Right cardiac atrium (tissue), 5 donors: ENCODE results near the gene IGF2R. TPM values are rescaled to one million over a fixed set of nuclear protein-coding genes. Genes with fewer than 3 reads are reported as not detected.
"Not testable (repeated sequence)": the region's sequence is repeated elsewhere in the genome, so short reads cannot be mapped to it uniquely, and the experiment has no call there.

ENCODE experiments used
- ATAC-seq, 2 donors: fragments of 200-7000 bp; cut with Tn5 transposase; one replicate each; pipeline versions ENCODE4 v1.8.0 to v1.9.1; 2020; ENCODE audit warnings: moderate library complexity in 2 of 2, mild to moderate bottlenecking in 1 of 2
- DNase-seq, 3 donors: peaks; one replicate each; pipeline ENCODE4 v3.0.0-alpha.2; 2020
- H3K27ac ChIP-seq: one replicate; pipeline ENCODE4 v1.5.1; 2013; ENCODE audit warnings: mild to moderate bottlenecking, low read length, control low read depth, moderate library complexity
- H3K27me3 ChIP-seq: one replicate; pipeline ENCODE4 v1.6.1; 2013; ENCODE audit not compliant: control insufficient read depth, insufficient read depth
- H3K4me1 ChIP-seq: one replicate; pipeline ENCODE4 v1.6.1; 2013; ENCODE audit warnings: low read length; ENCODE audit not compliant: control insufficient read depth, insufficient read depth
- H3K4me3 ChIP-seq: one replicate; pipeline ENCODE4 v1.5.1; 2013; ENCODE audit warnings: low read length, control low read depth
- H3K9me3 ChIP-seq: one replicate; pipeline ENCODE4 v1.6.1; 2013; ENCODE audit warnings: low read length; ENCODE audit not compliant: control insufficient read depth
- WGBS: extraction: QIAGEN DNeasy Blood & Tissue Kit; methylation state at CpG from one replicate; pipeline ENCODE4 v1.1.7; 2013; 5-methylcytosine and 5-hydroxymethylcytosine counted together
- intact Hi-C, 4 donors: fragments of 100-400 bp; cut with DNase I; formaldehyde crosslinking; loops; one replicate each; pipeline versions ENCODE4 v1.11.0 to v1.14.0; 2022 to 2023
- polyA plus RNA-seq: library from polyadenylated mRNA; stranded (reverse); fragments of 200-250 nt; gene quantifications from one replicate; pipeline ENCODE4 v1.2.3, GENCODE V29; 2013
- total RNA-seq, 4 donors: library from RNA; stranded (reverse); fragmentation: NEBNext Ultra II Directional; extraction: Animal tissue kit (Norgen Biotek cat#: 25700); gene quantifications; one replicate each; pipeline ENCODE4 v1.2.1, GENCODE V29; 2021
- donor health status: healthy with polysubstance abuse.
- donor health status: DM: no; HTN: yes; CAD: no.
- donor health status: DM: no; HTN: no; CAD: no.
- donor health status: DM: no; HTN: yes; CAD: no; lungs with severe emphysema.
- donor health status: DM: yes; HTN: yes; CAD: no.

IGF2R gene
- total and polyA plus RNA-seq, 5 donors, result 19.6 to 48.9 (median 46.5) TPM

DNA sequence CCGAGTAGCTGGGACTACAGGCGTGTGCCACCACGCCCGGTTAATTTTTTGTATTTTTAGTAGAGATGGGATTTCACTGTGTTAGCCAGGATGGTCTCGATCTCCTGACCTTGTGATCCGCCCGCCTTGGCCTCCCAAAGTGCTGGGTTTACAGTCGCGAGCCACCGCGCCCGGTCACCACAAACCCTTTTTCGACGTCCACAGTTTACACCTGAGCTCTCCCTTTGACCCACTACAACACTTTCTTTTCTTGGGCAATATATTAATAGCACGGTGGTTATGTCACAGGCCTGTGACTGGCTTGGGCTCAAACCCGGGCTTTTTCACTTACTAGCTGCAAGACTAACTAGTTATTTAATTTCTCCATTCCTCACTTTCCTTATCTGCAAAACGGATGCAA lies 1.3 kb upstream of the IGF2R start:
- intact Hi-C loops, result loop anchor here in 1 of 4 donors (10.0 kb wide), 1 partner anchor 67 kb away; no protein-coding TSS in a partner anchor
- WGBS, result 90% methylated on average over 17 of the region's 17 CpGs
- H3K4me3 ChIP-seq, DNase-seq, H3K27ac ChIP-seq, H3K9me3 ChIP-seq, ATAC-seq, H3K27me3 ChIP-seq, H3K4me1 ChIP-seq: not testable (repeated sequence)

DNA sequence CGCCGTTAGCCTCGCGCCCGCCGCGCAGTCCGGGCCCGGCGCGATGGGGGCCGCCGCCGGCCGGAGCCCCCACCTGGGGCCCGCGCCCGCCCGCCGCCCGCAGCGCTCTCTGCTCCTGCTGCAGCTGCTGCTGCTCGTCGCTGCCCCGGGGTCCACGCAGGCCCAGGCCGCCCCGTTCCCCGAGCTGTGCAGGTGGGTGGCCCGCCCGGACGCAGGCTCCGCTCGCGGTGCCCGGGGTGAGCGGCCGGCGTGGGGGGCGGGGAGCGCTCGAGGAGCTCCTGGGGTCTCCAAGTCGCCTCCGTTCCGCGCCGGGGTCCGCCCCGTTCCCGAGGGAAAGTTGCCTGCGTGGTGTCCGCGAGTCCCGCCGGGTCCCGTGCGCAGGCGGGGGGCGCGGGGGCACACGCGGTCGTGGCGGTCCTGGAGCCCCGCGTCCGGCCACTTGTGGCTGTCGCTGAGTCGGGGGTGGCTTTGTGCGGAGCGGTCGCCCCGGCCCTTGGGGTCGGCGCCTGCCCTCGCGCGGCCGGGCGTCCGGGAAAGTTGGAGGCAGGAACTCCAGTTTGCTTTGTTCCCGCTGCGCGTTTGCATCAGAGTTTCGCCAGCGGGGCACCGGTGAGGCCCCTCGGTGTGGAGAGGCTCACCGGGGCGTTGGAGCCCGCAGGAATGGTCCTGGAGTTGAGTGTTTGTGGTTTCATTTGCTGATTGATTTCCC lies 476 bp downstream of the IGF2R start:
- intact Hi-C loops, result loop anchor here in 1 of 4 donors (10.0 kb wide), 1 partner anchor 65 kb away; no protein-coding TSS in a partner anchor

DNA sequence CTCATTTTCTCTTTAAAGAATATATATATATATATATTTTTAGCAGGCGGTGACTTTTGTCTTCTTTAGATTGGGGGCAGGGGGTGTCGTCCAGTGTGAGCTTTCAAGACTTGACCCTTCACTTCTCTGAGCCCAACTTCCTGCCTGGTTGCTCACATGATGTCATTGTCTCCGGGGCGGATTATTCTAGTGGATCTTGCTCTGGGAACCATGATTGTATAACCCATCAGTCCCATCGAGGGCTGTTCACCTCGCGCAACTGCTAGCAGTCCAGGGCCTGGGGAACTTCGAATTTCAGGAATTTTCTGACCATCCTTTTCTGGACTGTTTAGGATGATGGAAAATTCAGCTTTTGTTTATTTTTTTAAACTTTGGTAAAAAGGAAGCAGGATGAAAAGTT lies 1.0 kb downstream of the IGF2R start:
- 12% methylated on average over 8 of the region's 8 CpGs for WGBS
- ATAC-seq, result peak; percentile 52 to 76

More for the DNA sequence above, 476 bp downstream of the IGF2R start:
- H3K4me3 ChIP-seq, result peak overlapping the region; percentile 82
- DNase-seq (peak; percentile 47 to 80 (median 79)), ATAC-seq (peak; percentile 12 to 47)
- under 1% methylated on average over 90 of the region's 91 CpGs for WGBS
- H3K27ac ChIP-seq, result peak overlapping the region; percentile 81
- no peaks in the 10 kb centered on the region for H3K9me3 ChIP-seq
- H3K27me3 ChIP-seq, result no peaks in the 10 kb centered on the region
- H3K4me1 ChIP-seq, result peaks cover 12% of the 10 kb centered on the region

DNA sequence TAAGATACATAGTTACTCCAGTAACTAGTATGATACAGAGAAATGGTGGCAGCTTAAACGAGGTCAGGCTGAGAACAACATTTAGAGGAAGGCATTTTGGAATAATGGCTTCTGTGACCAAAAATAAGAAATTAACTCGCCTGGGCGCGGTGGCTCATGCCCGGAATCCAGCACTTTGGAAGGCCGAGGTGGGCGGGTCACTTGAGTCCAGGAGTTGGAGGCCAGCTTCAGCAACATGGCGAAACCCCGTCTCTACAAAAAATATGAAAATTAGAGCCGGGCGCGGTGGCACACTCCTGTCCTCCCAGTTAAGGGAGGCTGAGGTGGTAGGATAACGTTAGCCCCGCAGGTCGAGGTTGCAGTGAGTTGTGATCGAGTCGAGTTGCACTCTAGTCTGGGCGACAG lies 1.8 kb downstream of the IGF2R start:
- Histone ChIP-seq H3K27me3 (no peaks in the 10 kb centered on the region), H3K4me3 (no peak overlapping the region), H3K4me1 (peaks cover 12% of the 10 kb centered on the region), H3K27ac (no peak overlapping the region), H3K9me3 (no peaks in the 10 kb centered on the region)
- intact Hi-C loops, result loop anchor here in 3 of 4 donors (10.0 kb wide), 2 partner anchors 64 to 74 kb away; no protein-coding TSS in a partner anchor
- DNase-seq (no peak), ATAC-seq (no peak)
- 94% methylated on average over 18 of the region's 18 CpGs for WGBS

More for the DNA sequence above, 1.0 kb downstream of the IGF2R start:
- intact Hi-C loops, result loop anchor here (10.0 kb wide), 2 partner anchors 65 to 75 kb away; no protein-coding TSS in a partner anchor
- peak in 2 of 3 donors; percentile 49 to 64 for DNase-seq
- Histone ChIP-seq H3K4me1 (peaks cover 12% of the 10 kb centered on the region), H3K27ac (peak overlapping the region; percentile 10), H3K27me3 (no peaks in the 10 kb centered on the region), H3K4me3 (peak overlapping the region; percentile 82), H3K9me3 (no peaks in the 10 kb centered on the region)

DNA sequence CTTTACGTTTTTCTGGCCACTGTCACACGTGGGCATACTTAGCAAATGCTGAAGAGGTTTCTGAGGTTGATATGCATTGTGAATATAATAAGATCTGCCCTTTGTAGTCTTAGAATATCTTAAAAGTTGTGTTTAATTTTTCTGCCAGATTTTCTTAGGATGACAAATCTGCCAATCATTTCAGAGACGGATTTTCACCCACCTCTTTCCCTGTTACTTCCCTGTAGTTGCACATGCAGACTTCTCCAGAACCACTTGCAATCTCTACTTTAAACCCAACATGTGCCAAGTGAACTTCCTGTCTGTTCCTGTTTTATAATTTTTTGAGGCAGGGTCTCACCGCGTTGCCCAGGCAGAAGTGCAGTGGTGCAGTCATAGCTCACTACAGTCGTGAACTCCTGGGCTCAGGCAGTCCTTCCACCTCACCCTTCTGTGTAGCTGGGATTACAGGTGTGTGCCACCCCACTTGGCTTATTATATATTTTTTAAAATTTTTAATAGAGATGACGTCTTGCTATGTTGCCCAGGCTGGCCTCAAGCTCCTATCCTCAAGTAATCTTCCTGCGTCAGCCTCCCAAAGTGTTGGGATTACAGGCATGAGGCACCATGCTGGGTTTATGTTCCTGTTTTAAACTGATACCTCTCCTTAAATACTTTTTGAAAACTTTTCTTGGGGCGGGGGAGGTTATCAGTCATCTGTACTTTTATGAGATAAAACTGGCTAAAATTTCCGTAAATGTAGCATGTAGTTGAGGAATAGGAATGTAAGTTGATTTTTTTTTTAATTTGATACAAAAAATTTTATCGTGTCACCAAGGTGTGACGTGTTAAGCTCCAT lies 2.7 kb downstream of the IGF2R start:
- DNase-seq, result no peak
- Histone ChIP-seq H3K4me1 (peaks cover 12% of the 10 kb centered on the region), H3K4me3 (no peak overlapping the region), H3K27me3 (no peaks in the 10 kb centered on the region), H3K9me3 (no peaks in the 10 kb centered on the region), H3K27ac (no peak overlapping the region)
- 91% methylated on average over 12 of the region's 12 CpGs for WGBS
- intact Hi-C loops, result loop anchor here in 3 of 4 donors (10.0 kb wide), 2 partner anchors 63 to 73 kb away; no protein-coding TSS in a partner anchor
- no peak for ATAC-seq

DNA sequence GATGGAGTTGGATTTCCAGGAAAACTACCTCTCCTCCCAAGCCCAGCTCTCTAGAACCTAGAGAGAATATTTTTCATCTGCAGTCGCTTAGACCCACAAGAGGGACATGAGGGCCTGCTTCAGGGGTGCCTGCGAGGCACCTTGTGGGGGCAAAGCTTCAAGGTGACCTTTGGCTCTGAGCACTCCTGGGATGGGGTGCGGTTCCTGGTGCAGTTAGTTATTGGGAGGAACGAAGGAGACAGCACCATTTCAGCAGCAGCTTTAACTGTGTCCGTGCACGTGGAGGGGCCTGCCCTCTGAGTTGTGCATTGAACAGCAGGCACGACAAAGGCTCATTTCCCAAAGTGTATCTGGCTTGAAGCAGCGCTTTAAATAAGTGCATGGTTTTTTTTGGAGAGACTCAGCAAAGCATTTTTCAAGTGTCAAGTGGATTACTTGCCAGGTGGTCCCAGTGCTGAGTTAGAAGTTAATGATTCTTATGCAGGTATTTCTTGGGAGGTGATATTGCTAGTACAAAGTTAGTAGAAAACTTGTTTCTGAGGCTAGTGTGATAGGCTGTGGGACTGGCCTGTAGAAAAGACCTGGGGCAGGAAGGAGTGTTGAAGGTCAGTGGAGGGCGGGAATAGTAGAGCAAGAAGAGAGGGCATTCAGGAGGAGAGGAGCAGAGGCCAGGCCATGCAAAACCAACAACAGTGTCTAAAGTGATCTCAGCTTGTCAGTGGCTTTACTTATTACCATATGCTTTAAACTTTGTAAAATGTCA lies 3.8 kb downstream of the IGF2R start:
- H3K27me3 ChIP-seq, result no peaks in the 10 kb centered on the region
- peaks cover 20% of the 10 kb centered on the region for H3K4me1 ChIP-seq
- H3K9me3 ChIP-seq, result no peaks in the 10 kb centered on the region
- DNase-seq (no peak), ATAC-seq (no peak)
- 81% methylated on average over 9 of the region's 9 CpGs for WGBS
- intact Hi-C loops, result loop anchor here in 3 of 4 donors (10.0 kb wide), 2 partner anchors 62 to 72 kb away; no protein-coding TSS in a partner anchor
- H3K4me3 ChIP-seq, result no peak overlapping the region
- H3K27ac ChIP-seq, result no peak overlapping the region

DNA sequence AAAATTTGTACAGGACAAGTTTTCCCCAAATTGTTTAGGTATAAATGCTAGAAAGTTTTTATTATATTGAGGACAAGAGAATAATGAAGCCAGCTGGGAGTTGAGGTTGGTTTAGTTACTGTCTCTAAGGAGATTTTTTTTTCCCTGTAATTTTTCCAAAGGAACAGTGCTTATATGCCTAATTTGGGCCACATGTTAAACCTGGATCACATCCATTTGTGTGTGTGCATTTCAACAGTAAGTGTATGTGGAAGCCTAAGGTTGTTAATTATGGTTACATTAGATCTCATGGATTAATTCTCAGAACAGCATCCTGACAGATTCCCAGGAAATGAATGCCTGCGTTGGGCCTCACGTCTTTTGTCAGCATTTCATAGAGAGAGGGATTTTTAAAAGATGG lies 4.5 kb downstream of the IGF2R start:
- no peaks in the 10 kb centered on the region for H3K27me3 ChIP-seq
- no peak overlapping the region for H3K27ac ChIP-seq
- DNase-seq (no peak), ATAC-seq (no peak)
- 60% methylated on average over 2 of the region's 2 CpGs for WGBS
- no peaks in the 10 kb centered on the region for H3K9me3 ChIP-seq
- no peak overlapping the region for H3K4me3 ChIP-seq
- peaks cover 25% of the 10 kb centered on the region for H3K4me1 ChIP-seq
- intact Hi-C loops, result loop anchor here in 3 of 4 donors (10.0 kb wide), 2 partner anchors 61 to 71 kb away; no protein-coding TSS in a partner anchor

DNA sequence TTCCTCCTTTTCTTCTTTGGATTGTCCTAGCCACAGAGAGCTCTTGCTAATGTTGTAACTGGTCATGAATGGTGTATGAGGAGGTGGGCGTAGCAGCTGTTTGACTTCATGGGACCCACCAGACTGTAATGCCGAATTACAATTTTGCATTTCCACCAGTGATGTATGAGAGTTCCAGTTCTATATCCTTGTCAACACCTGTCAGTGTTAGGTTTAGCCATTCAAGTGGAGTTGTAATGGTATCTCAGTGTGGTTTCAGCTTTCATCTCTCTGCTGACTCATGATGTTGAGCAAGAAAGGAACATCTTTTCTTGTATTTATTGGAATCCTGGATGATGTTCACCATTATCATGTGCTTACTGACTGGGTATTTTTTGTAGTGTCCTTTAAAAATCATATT lies 5.1 kb downstream of the IGF2R start:
- no peaks in the 10 kb centered on the region for H3K9me3 ChIP-seq
- WGBS, result 68% methylated on average over 2 of the region's 2 CpGs
- peak overlapping the region; percentile 74 for H3K27ac ChIP-seq
- no peaks in the 10 kb centered on the region for H3K27me3 ChIP-seq
- DNase-seq (no peak), ATAC-seq (no peak)
- intact Hi-C loops, result loop anchor here in 3 of 4 donors (10.0 kb wide), 2 partner anchors 61 to 71 kb away; no protein-coding TSS in a partner anchor
- no peak overlapping the region for H3K4me3 ChIP-seq
- H3K4me1 ChIP-seq, result peaks cover 28% of the 10 kb centered on the region

DNA sequence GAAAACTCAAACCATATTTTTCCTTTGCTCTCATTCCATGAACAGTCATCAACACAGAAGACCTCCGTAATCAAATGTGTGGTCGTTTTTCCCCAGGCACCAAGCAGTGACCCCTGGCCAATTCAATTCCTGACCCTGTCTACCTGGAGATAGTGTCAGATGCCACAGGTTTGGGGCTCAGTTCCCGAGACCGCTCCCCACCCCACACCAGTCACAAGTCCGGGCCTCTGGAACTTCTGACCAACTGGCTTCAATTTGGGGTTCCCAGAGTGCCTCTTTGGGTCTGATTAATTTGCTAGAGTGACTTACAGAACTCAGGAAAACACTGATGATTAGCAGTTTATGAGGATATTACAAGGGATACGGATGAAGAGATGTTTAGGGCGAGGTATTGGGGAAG lies 6.0 kb downstream of the IGF2R start:
- DNase-seq (no peak), ATAC-seq (no peak)
- H3K4me1 ChIP-seq, result peaks cover 34% of the 10 kb centered on the region
- H3K27me3 ChIP-seq, result no peaks in the 10 kb centered on the region
- H3K9me3 ChIP-seq, result no peaks in the 10 kb centered on the region
- intact Hi-C loops, result loop anchor here in 3 of 4 donors (10.0 kb wide), 2 partner anchors 60 to 70 kb away; no protein-coding TSS in a partner anchor
- no peak overlapping the region for H3K27ac ChIP-seq
- no peak overlapping the region for H3K4me3 ChIP-seq
- 93% methylated on average over 7 of the region's 7 CpGs for WGBS

DNA sequence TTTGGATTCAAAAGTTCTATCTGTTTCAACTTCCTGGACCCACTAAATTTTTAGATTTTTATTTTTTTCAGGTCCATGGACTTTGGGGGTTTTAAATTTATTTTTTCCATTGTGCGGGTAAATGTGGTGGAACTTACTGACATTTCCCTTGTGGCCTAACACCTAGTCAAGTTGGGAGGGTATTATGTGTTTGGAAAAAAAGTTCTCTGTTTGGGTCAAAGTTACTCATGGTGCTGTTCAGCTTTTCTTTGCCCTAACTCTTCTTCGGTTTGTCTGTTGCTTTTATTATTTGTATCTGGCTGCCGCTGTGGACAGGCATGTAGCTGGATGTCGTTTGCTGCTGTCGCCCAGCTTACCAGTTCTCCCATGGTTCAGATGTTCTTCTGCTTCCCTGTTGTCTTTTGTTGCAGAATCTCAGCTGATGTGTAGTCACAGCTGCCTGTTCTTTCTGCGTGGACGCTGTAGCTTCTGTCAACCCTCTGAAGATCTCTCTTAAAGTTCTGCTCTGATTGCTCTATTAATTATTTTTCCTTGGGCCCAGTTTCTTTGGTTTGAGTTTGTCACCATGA lies 7.9 kb downstream of the IGF2R start:
- Histone ChIP-seq H3K4me1 (peaks cover 40% of the 10 kb centered on the region), H3K27ac (peak overlapping the region; percentile 80), H3K27me3 (no peaks in the 10 kb centered on the region), H3K9me3 (no peaks in the 10 kb centered on the region), H3K4me3 (no peak overlapping the region)
- 63% methylated on average over 7 of the region's 7 CpGs for WGBS
- intact Hi-C loops, result loop anchor here in 3 of 4 donors (10.0 kb wide), 2 partner anchors 58 to 68 kb away; no protein-coding TSS in a partner anchor
- DNase-seq (no peak), ATAC-seq (no peak)
